B cell (primary cell): Measurements from ENCODE around the gene SGCA. TPM values are rescaled to one million over a fixed set of nuclear protein-coding genes. Genes with fewer than 3 reads are reported as not detected.

Experiments
- ATAC-seq: fragments of 200-7000 bp; cut with Tn5 transposase; one replicate; pipeline ENCODE4 v1.10.0; 2021; ENCODE audit warnings: low read depth, mild to moderate bottlenecking, moderate number of reproducible peaks, moderate library complexity
- CTCF ChIA-PET: fragments of 350-600 bp; sonication (Branson Sonifier 250); formaldehyde crosslinking; loops from one replicate; lab custom pipeline; 2021; ENCODE audit warnings: antibody characterized with exemption, inconsistent platforms; lab: Charles Lee
- POLR2A ChIA-PET: fragments of 350-600 bp; sonication (Branson Sonifier 250); formaldehyde crosslinking; loops from one replicate; lab custom pipeline; 2021; ENCODE audit warnings: antibody characterized with exemption; lab: Charles Lee
- DNase-seq: peaks from one replicate; pipeline ENCODE4 v3.0.0; 2013
- H2AFZ ChIP-seq: 2 replicates; pipeline ENCODE4 v1.6.1; 2012; ENCODE audit warnings: mild to moderate bottlenecking, low read depth, low read length; ENCODE audit not compliant: insufficient read depth, poor library complexity, severe bottlenecking
- H3K27ac ChIP-seq, 2 donors: 1 replicate in 1 of 2; 2 replicates in 1 of 2; pipeline ENCODE4 v1.5.1; 2012 to 2013; ENCODE audit warnings: low read length in 2 of 2, mild to moderate bottlenecking in 2 of 2, moderate library complexity in 1 of 2
- H3K27me3 ChIP-seq, 4 experiments: fragments of 200-600 bp in 1 of 4; sonication (generic) in 1 of 4; replicated peaks in 1 of 4; 1 replicate in 2 of 4; 2 replicates in 2 of 4; pipeline versions ENCODE4 v1.6.1 to v1.7.0; 2013 to 2016; ENCODE audit warnings: low read length in 3 of 4, mild to moderate bottlenecking in 2 of 4, mixed read lengths in 1 of 4, moderate library complexity in 1 of 4; ENCODE audit not compliant: insufficient read depth in 4 of 4, control insufficient read depth in 3 of 4; ENCODE audit errors: control extremely low read depth in 1 of 4
- H3K36me3 ChIP-seq, 2 experiments: replicated peaks in 1 of 2; 1 replicate in 1 of 2; 2 replicates in 1 of 2; pipeline versions ENCODE4 v1.6.1 to v1.7.1; 2013; ENCODE audit warnings: low read length in 1 of 2; ENCODE audit not compliant: insufficient read depth in 2 of 2, control insufficient read depth in 1 of 2; ENCODE audit errors: control extremely low read depth in 1 of 2, extremely low read depth in 1 of 2
- H3K4me1 ChIP-seq, 2 donors: fragments of 200-600 bp in 1 of 2; sonication (generic) in 1 of 2; 1 replicate in 1 of 2; 2 replicates in 1 of 2; pipeline versions ENCODE4 v1.5.1 to v1.6.1; 2013 to 2017; ENCODE audit warnings: low read length in 2 of 2; ENCODE audit not compliant: control insufficient read depth in 2 of 2, insufficient read depth in 2 of 2
- H3K4me2 ChIP-seq: replicated peaks from 2 replicates; pipeline ENCODE3; 2012; ENCODE audit warnings: mild to moderate bottlenecking, low read depth, low read length; ENCODE audit not compliant: poor library complexity, severe bottlenecking
- H3K4me3 ChIP-seq, 5 experiments: fragments of 200-600 bp in 1 of 5; sonication (generic) in 1 of 5; 1 replicate in 3 of 5; 2 replicates in 2 of 5; pipeline versions ENCODE4 v1.5.1 to v1.7.0; 2011 to 2016; ENCODE audit warnings: low read length in 4 of 5, mild to moderate bottlenecking in 4 of 5, low read depth in 2 of 5, control low read depth in 1 of 5, moderate library complexity in 1 of 5; ENCODE audit not compliant: insufficient read depth in 1 of 5; ENCODE audit errors: control extremely low read depth in 1 of 5, extremely low read depth in 1 of 5
- H3K79me2 ChIP-seq: fragments of 200-600 bp; sonication (generic); one replicate; pipeline ENCODE4 v1.6.0; 2016; ENCODE audit warnings: low read length; ENCODE audit not compliant: control insufficient read depth, insufficient read depth
- H3K9ac ChIP-seq: fragments of 200-600 bp; sonication (generic); 2 replicates; pipeline ENCODE4 v1.6.1; 2017; ENCODE audit warnings: mild to moderate bottlenecking, low read length, moderate library complexity
- H3K9me3 ChIP-seq, 3 donors: one replicate each; pipeline versions ENCODE4 v1.6.1 to v1.7.1; 2013; ENCODE audit warnings: low read length in 2 of 3; ENCODE audit not compliant: control insufficient read depth in 2 of 3, insufficient read depth in 1 of 3; ENCODE audit errors: control extremely low read depth in 1 of 3
- H4K20me1 ChIP-seq: 2 replicates; pipeline ENCODE4 v1.6.0; 2012; ENCODE audit warnings: mild to moderate bottlenecking, low read length; ENCODE audit not compliant: insufficient read depth, control insufficient read depth, poor library complexity, severe bottlenecking
- H3K27ac Mint-ChIP-seq: one replicate; pipeline ENCODE4 v1.8.0; 2021; ENCODE audit warnings: mixed read lengths
- H3K27me3 Mint-ChIP-seq: one replicate; pipeline ENCODE4 v1.8.0; 2021; ENCODE audit warnings: mixed read lengths
- H3K4me1 Mint-ChIP-seq: one replicate; pipeline ENCODE4 v1.8.0; 2021; ENCODE audit warnings: mixed read lengths
- H3K4me3 Mint-ChIP-seq: one replicate; pipeline ENCODE4 v1.8.0; 2021; ENCODE audit warnings: mixed read lengths
- H3K9me3 Mint-ChIP-seq: one replicate; pipeline ENCODE4 v1.8.0; 2022; ENCODE audit warnings: mixed read lengths; ENCODE audit not compliant: insufficient read depth
- CTCF ChIP-seq: fragments of 200-600 bp; IDR thresholded peaks from one replicate; pipeline ENCODE4 v1.8.0; 2022; ENCODE audit warnings: antibody characterized with exemption, mild to moderate bottlenecking
- EZH2 ChIP-seq: IDR thresholded peaks from 2 replicates; pipeline ENCODE4 v1.6.1; 2012; ENCODE audit warnings: borderline replicate concordance, low read depth, mild to moderate bottlenecking, moderate library complexity, low read length; ENCODE audit not compliant: insufficient read depth, poor library complexity, severe bottlenecking
- WGBS: methylation state at CpG from one replicate; pipeline ENCODE4 v1.1.5; 2013; ENCODE audit warnings: missing lambda C conversion rate; ENCODE audit not compliant: insufficient coverage; 5-methylcytosine and 5-hydroxymethylcytosine counted together
- intact Hi-C: fragments of 100-400 bp; cut with micrococcal nuclease; formaldehyde crosslinking; loops from one replicate; pipeline ENCODE4 v1.10.0; 2022
- polyA plus RNA-seq: library from polyadenylated mRNA; depleted of rRNA; stranded (reverse); fragments of >200 nt; gene quantifications from 2 replicates; pipeline ENCODE4 v1.2.3, GENCODE V29; 2012
- total RNA-seq, 2 donors: library from RNA; stranded (reverse); fragments of 120-200 nt in 1 of 2; gene quantifications; 1 replicate in 1 of 2; 2 replicates in 1 of 2; pipeline versions ENCODE4 v1.2.3 to v1.2.4, GENCODE V29; 2013 to 2022

The SGCA gene
- total and polyA plus RNA-seq, 2 donors (not counting 1 experiment from before 2014, with no cell fraction given): 4.4 to 4.5 TPM

GRCh38 chr17:50135316-50136095 is 30.3 kb upstream of the SGCA start:
- Histone ChIP-seq H3K4me2 (no peak overlapping the region), H3K27me3 (peaks cover 0 to 3% (median 0%) of the 10 kb centered on the region in 4 experiments), H3K9ac (no peak overlapping the region), H4K20me1 (peaks cover 78% of the 10 kb centered on the region), H2AFZ (no peak overlapping the region), H3K79me2 (peaks cover 17% of the 10 kb centered on the region), H3K36me3 (peaks cover 8 to 72% of the 10 kb centered on the region in 2 experiments), H3K27ac (no peak overlapping the region), H3K4me1 (peaks cover 12 to 24% of the 10 kb centered on the region in 2 donors), H3K9me3 (no peaks in the 10 kb centered on the region), H3K4me3 (no peak overlapping the region)
- POLR2A ChIA-PET: interaction anchor here (0.8 kb wide), 1 partner anchor 11 kb away, joined by 5 read pairs; no protein-coding TSS in a partner anchor
- intact Hi-C loops: no loop called here
- DNase-seq: no peak
- Mint-ChIP-seq H3K27me3 (peaks cover 4% of the 10 kb centered on the region), H3K4me3 (no peak overlapping the region), H3K27ac (no peak overlapping the region), H3K9me3 (no peaks in the 10 kb centered on the region), H3K4me1 (peaks cover 29% of the 10 kb centered on the region)
- ATAC-seq: no peak
- CTCF ChIA-PET: interaction anchor here (0.8 to 2.5 kb wide), 5 partner anchors 16 to 42 kb away, joined by 3 to 9 read pairs (median 3); no protein-coding TSS in a partner anchor
- WGBS: 94% methylated on average over 12 of the region's 16 CpGs
- no peak for TF ChIP-seq CTCF

- Histone ChIP-seq H3K27me3 (no peaks in the 10 kb centered on the region), H3K79me2 (peaks cover 23% of the 10 kb centered on the region), H3K4me3 (no peak overlapping the region), H3K36me3 (peaks cover 8 to 79% of the 10 kb centered on the region in 2 experiments), H3K9ac (no peak overlapping the region), H4K20me1 (peaks cover 85% of the 10 kb centered on the region), H3K27ac (no peak overlapping the region), H3K4me2 (no peak overlapping the region), H3K9me3 (no peaks in the 10 kb centered on the region), H3K4me1 (peaks cover 13 to 24% of the 10 kb centered on the region in 2 donors), H2AFZ (no peak overlapping the region)
- H3K4me3 Mint-ChIP-seq: no peak overlapping the region
- TF ChIP-seq CTCF: no peak
- no peak for TF ChIP-seq EZH2
- no peak for ATAC-seq
- DNase-seq: no peak
- H3K9me3 Mint-ChIP-seq: no peaks in the 10 kb centered on the region
- CTCF ChIA-PET: interaction anchor here (0.7 to 2.5 kb wide), 8 partner anchors 9 to 43 kb away, joined by 3 to 9 read pairs (median 4); no protein-coding TSS in a partner anchor
- peaks cover 30% of the 10 kb centered on the region for H3K4me1 Mint-ChIP-seq
- WGBS: 95% methylated on average over 10 of the region's 11 CpGs
- intact Hi-C loops: no loop called here
- H3K27me3 Mint-ChIP-seq: no peaks in the 10 kb centered on the region
- H3K27ac Mint-ChIP-seq: no peak overlapping the region
- POLR2A ChIA-PET: interaction anchor here (0.8 kb wide), 1 partner anchor 11 kb away, joined by 5 read pairs; no protein-coding TSS in a partner anchor
Measured at GRCh38 chr17:50136096-50136687, 29.6 kb upstream of the SGCA start.
